CD4-positive, alpha-beta T cell treated with Interleukin-15 for 4 hours (primary cell): ENCODE measurements around the gene PDGFRA.
"Not testable (repeated sequence)": the region's sequence is repeated elsewhere in the genome, so short reads cannot be mapped to it uniquely, and the experiment has no call there.

ENCODE experiments used
- DNase-seq: peaks from one replicate; pipeline ENCODE4 v3.0.0-alpha.2; 2020; ENCODE audit warnings: low spot score

PDGFRA gene

GRCh38 chr4:54320826-54321685 lies 92.0 kb downstream of the PDGFRA start:
- DNase-seq = no peak

- DNase-seq = peak; percentile 21
Measured at GRCh38 chr4:54322818-54323417, 93.8 kb downstream of the PDGFRA start.

DNA sequence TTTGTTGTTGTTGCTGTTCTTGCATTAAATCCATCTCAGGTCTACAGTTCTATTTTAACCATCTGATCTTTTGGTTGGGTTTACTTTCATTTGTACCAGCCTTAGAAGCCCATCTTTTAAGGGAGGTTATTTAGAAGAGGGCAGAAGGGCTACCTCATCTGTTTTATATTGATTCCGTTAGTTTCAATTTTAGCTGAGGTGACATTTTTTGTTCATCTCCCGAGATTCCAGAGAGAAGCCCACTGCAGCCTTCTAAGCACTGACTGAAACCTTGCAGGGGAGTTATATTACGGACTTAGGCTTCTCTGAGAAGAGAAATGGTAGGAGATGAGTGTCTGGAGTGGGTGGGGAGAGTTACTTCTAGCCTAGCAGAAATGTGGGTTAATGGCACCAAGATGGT lies 101.8 kb downstream of the PDGFRA start:
- no peak for DNase-seq

DNA sequence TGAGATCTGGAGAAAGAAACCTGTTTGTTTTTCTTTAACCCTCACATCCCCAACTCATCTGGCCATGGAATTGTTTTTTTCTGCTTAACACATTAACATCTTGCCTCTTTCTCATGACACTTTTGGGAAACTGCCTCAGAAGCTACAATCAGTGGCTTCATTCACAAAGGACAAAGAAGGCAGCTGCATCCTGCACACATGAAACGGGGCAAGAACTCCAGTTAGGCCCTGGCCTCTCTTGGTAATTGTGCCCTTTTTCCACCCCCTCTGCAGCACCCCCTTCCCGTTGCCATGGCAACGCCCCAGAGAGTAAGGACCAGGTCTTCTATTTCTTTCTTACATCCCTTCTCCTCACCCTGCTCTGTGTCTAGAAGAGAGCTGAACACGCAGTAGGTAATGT lies 103.4 kb downstream of the PDGFRA start:
- no peak for DNase-seq

- no peak for DNase-seq
Measured at GRCh38 chr4:54333657-54334056, 104.6 kb downstream of the PDGFRA start.

GRCh38 chr4:54334769-54335168 lies 105.7 kb downstream of the PDGFRA start:
- not testable (repeated sequence) for DNase-seq

DNA sequence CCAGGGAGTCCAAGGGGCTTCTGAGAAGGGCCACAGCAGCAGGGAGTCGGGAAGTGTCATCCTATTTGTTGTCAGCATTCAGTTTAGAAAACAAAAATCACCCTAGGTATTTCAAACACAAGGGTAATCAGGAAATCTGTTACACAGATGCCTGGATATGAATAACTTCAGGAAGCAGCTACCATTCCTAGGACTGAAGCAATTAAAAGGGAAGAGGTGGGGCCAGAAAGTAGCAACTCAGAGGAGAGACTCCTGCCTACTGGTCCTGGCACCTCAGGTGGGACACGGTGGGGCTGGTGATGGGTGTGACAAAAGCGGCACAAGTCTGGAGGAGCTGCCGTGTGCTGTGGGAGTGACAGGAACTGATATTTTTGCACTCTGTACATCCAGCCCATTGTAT lies 107.9 kb downstream of the PDGFRA start:
- DNase-seq = no peak

- DNase-seq = not testable (repeated sequence)
Measured at GRCh38 chr4:54342067-54342466, 113.0 kb downstream of the PDGFRA start.
